ENCODE results near the gene PMAIP1. TPM values are rescaled to one million over a fixed set of nuclear protein-coding genes. Genes with fewer than 3 reads are reported as not detected.

Gene PMAIP1
- total and polyA plus RNA-seq, 9 of the 15 experiments (the other 6 are each of a cell fraction or from before 2014, with no cell fraction given): 8.0 to 22.9 (median 14.9) TPM

- TF ChIP-seq MEIS2 (IDR thresholded peaks at IDR 0.05; ENCODE audit: partially characterized antibody) (peak; percentile 31), HNRNPUL1 (IDR thresholded peaks at IDR 0.05; ENCODE audit: low read length) (no peak)
These were observed 11.2 kb downstream of the PMAIP1 start (continued) for GRCh38 chr18:59910967-59911366.

- ATAC-seq (peak; percentile 43), DNase-seq (ENCODE audit: extremely low read depth in 1 of 4, low spot score in 3 of 4) (no peak), FAIRE-seq (no peak)
- H3K4me3 ChIP-seq: no peak overlapping the region
- BruUV-seq (replicated peaks): no TSS peak
- intact Hi-C loops (cut with micrococcal nuclease) (no loop called here), in situ Hi-C loops (cut with MboI) (no loop called here)
- H2AFZ ChIP-seq (ENCODE audit: low read depth, low read length): peak overlapping the region; percentile 38
- no peaks in the 10 kb centered on the region for H3K9me1 ChIP-seq (ENCODE audit: control insufficient read depth, insufficient read depth, low read length)
- POLR2A ChIA-PET: interaction anchor here (1.8 to 3.1 kb wide), 2 partner anchors 11 to 12 kb away, joined by 5 to 11 read pairs; partner anchors contain the start of gene PMAIP1
- no peak overlapping the region for H3K27ac ChIP-seq (ENCODE audit: extremely low read depth, low read depth, low read length)
- H3K4me2 ChIP-seq (ENCODE audit: insufficient read depth, low read length): no peak overlapping the region
- no peaks in the 10 kb centered on the region for H3K79me2 ChIP-seq (ENCODE audit: control insufficient read depth, insufficient read depth, low read length)
- no peaks in the 10 kb centered on the region for H3K27me3 ChIP-seq (ENCODE audit: control insufficient read depth in 2 of 2, insufficient read depth in 2 of 2, low read length in 2 of 2)
- no peaks in the 10 kb centered on the region for H3K36me3 ChIP-seq (ENCODE audit: control insufficient read depth, insufficient read depth, low read length)
- CTCF ChIA-PET (ENCODE audit: low intra/inter-chr PET ratio): no interaction called here
- no peaks in the 10 kb centered on the region for H4K20me1 ChIP-seq (replicated peaks; ENCODE audit: control insufficient read depth, insufficient read depth, low read length)
- no peaks in the 10 kb centered on the region for H3K9me3 ChIP-seq (replicated peaks; ENCODE audit: control insufficient read depth, insufficient read depth, low read depth, low read length)
- peaks cover 0 to 11% of the 10 kb centered on the region in 2 experiments; a peak in 4 of 5 replicates for H3K4me1 ChIP-seq (replicated peaks in 1 of 2; ENCODE audit: control insufficient read depth in 2 of 2, insufficient read depth in 2 of 2, low read length in 2 of 2)
- H3K9ac ChIP-seq (ENCODE audit: insufficient read depth in 1 of 2, low read depth in 2 of 2, low read length in 2 of 2): no peak overlapping the region
- TF ChIP-seq MCM3 (IDR thresholded peaks at IDR 0.05): no peak
- no peak for TF ChIP-seq HOMEZ (CRISPR knock-in tag; IDR thresholded peaks at IDR 0.05)
- no peak for TF ChIP-seq MCM5 (IDR thresholded peaks at IDR 0.05; ENCODE audit: low read depth)
- no peak for TF ChIP-seq ETS1 (conservative IDR thresholded peaks at IDR 0.05; ENCODE audit: control insufficient read depth, low read depth, low read length)
- TF ChIP-seq ASH1L (IDR thresholded peaks at IDR 0.05; ENCODE audit: borderline replicate concordance, low read depth, partially characterized antibody): no peak
- TF ChIP-seq CBX1 (IDR thresholded peaks at IDR 0.05; ENCODE audit: low read depth): no peak
- no peak for TF ChIP-seq CGGBP1 (CRISPR knock-in tag; IDR thresholded peaks at IDR 0.05)
- TF ChIP-seq ZBTB17 (CRISPR knock-in tag; IDR thresholded peaks at IDR 0.05): no peak
- peak in 1 of 2 experiments; percentile 31; a peak in 1 of 4 replicates for TF ChIP-seq FOXK2 (conservative IDR thresholded peaks at IDR 0.05 in 1 of 2, IDR thresholded peaks at IDR 0.05 in 1 of 2; ENCODE audit: low read depth in 2 of 2)
- no peak for TF ChIP-seq ZNF561 (CRISPR knock-in tag; conservative IDR thresholded peaks at IDR 0.05)
- TF ChIP-seq NR2C2 (CRISPR knock-in tag; IDR thresholded peaks at IDR 0.05): no peak
- peak; percentile 75 for TF ChIP-seq NR2C2 (tag; IDR thresholded peaks at IDR 0.05)
- TF ChIP-seq TGIF2 (CRISPR knock-in tag; IDR thresholded peaks at IDR 0.05): no peak
- no peak for TF ChIP-seq MYBL2 (IDR thresholded peaks at IDR 0.05; ENCODE audit: low read depth)
- TF ChIP-seq MYBL2 (CRISPR knock-in tag; IDR thresholded peaks at IDR 0.05; ENCODE audit: borderline replicate concordance): no peak
- peak; percentile 34; the same call in 1 of the 2 replicates for TF ChIP-seq FOXJ2 (tag; IDR thresholded peaks at IDR 0.05)
- no peak for TF ChIP-seq NCOA6 (IDR thresholded peaks at IDR 0.05)
- TF ChIP-seq CREB1 (IDR thresholded peaks at IDR 0.05): no peak
- TF ChIP-seq CREB1 (CRISPR knock-in tag; IDR thresholded peaks at IDR 0.05): no peak
- TF ChIP-seq NFXL1 (CRISPR knock-in tag; IDR thresholded peaks at IDR 0.05): no peak
- TF ChIP-seq MEIS2 (IDR thresholded peaks at IDR 0.05; ENCODE audit: partially characterized antibody): peak; percentile 73
- no peak for TF ChIP-seq PHTF2 (CRISPR knock-in tag; IDR thresholded peaks at IDR 0.05)
These were observed 11.8 kb downstream of the PMAIP1 start for GRCh38 chr18:59911600-59911999.
